ENCODE results near the gene NFIA. TPM values are rescaled to one million over a fixed set of nuclear protein-coding genes. Genes with fewer than 3 reads are reported as not detected.
A peak's percentile ranks its signal among the peaks of the same experiment; 100 is the strongest.

NFIA gene
- total RNA-seq, 1 experiment from 2014 or later = 23.9 TPM

- no peak for DNase-seq
- Histone ChIP-seq H3K27ac (no peak overlapping the region), H3K36me3 (no peaks in the 10 kb centered on the region; the same call in 1 of the 2 replicates), H3K4me3 (no peak overlapping the region), H3K27me3 (no peaks in the 10 kb centered on the region), H3K9me3 (replicated peaks) (no peaks in the 10 kb centered on the region), H3K4me1 (peaks cover 23% of the 10 kb centered on the region; the same call in 1 of the 2 replicates)
Observed at GRCh38 chr1:61253912-61254633, 171.7 kb downstream of the NFIA start.

- no peaks in the 10 kb centered on the region for H3K27me3 ChIP-seq
- DNase-seq = peak; percentile 40 to 62
- no peak overlapping the region for H3K27ac ChIP-seq
- no peaks in the 10 kb centered on the region for H3K9me3 ChIP-seq (replicated peaks)
- H3K4me3 ChIP-seq = no peak overlapping the region
- peaks cover 23% of the 10 kb centered on the region; the same call in 1 of the 2 replicates for H3K4me1 ChIP-seq
- no peaks in the 10 kb centered on the region; the same call in 1 of the 2 replicates for H3K36me3 ChIP-seq
Observed at GRCh38 chr1:61254634-61255357, 172.4 kb downstream of the NFIA start.

- Histone ChIP-seq H3K36me3 (no peaks in the 10 kb centered on the region; the same call in 1 of the 2 replicates), H3K4me3 (no peak overlapping the region), H3K4me1 (peaks cover 23% of the 10 kb centered on the region; the same call in 1 of the 2 replicates), H3K27me3 (no peaks in the 10 kb centered on the region), H3K27ac (no peak overlapping the region), H3K9me3 (replicated peaks) (no peaks in the 10 kb centered on the region)
- no peak for DNase-seq
Observed at GRCh38 chr1:61255358-61255703, 173.0 kb downstream of the NFIA start.

- Histone ChIP-seq H3K4me1 (peaks cover 8% of the 10 kb centered on the region; the same call in 1 of the 2 replicates), H3K27ac (no peak overlapping the region), H3K27me3 (no peaks in the 10 kb centered on the region), H3K4me3 (no peak overlapping the region), H3K9me3 (replicated peaks) (no peaks in the 10 kb centered on the region), H3K36me3 (no peaks in the 10 kb centered on the region; the same call in 1 of the 2 replicates)
- no peak for DNase-seq
Observed at GRCh38 chr1:61259379-61260148, 177.2 kb downstream of the NFIA start.

- H3K27me3 ChIP-seq = no peaks in the 10 kb centered on the region
- H3K27ac ChIP-seq = no peak overlapping the region
- no peaks in the 10 kb centered on the region; the same call in 1 of the 2 replicates for H3K36me3 ChIP-seq
- no peaks in the 10 kb centered on the region for H3K9me3 ChIP-seq (replicated peaks)
- no peak overlapping the region for H3K4me3 ChIP-seq
- no peak for DNase-seq
- H3K4me1 ChIP-seq = peaks cover 2% of the 10 kb centered on the region; the same call in 1 of the 2 replicates
Observed at GRCh38 chr1:61260171-61260570, 177.8 kb downstream of the NFIA start.

GRCh38 chr1:61261595-61261994 lies 179.2 kb downstream of the NFIA start:
- Histone ChIP-seq H3K9me3 (replicated peaks) (no peaks in the 10 kb centered on the region), H3K27me3 (no peaks in the 10 kb centered on the region), H3K27ac (no peak overlapping the region), H3K4me1 (no peaks in the 10 kb centered on the region), H3K4me3 (no peak overlapping the region), H3K36me3 (no peaks in the 10 kb centered on the region)
- no peak for DNase-seq

GRCh38 chr1:61263905-61264824 lies 181.8 kb downstream of the NFIA start:
- Histone ChIP-seq H3K4me3 (no peak overlapping the region), H3K36me3 (no peaks in the 10 kb centered on the region), H3K27me3 (no peaks in the 10 kb centered on the region), H3K27ac (no peak overlapping the region), H3K9me3 (replicated peaks) (no peaks in the 10 kb centered on the region), H3K4me1 (no peaks in the 10 kb centered on the region)
- no peak for DNase-seq

GRCh38 chr1:61264825-61265242 lies 182.5 kb downstream of the NFIA start:
- H3K27ac ChIP-seq = no peak overlapping the region
- no peak overlapping the region for H3K4me3 ChIP-seq
- no peaks in the 10 kb centered on the region for H3K36me3 ChIP-seq
- H3K9me3 ChIP-seq (replicated peaks) = no peaks in the 10 kb centered on the region
- no peaks in the 10 kb centered on the region for H3K4me1 ChIP-seq
- H3K27me3 ChIP-seq = no peaks in the 10 kb centered on the region
- no peak for DNase-seq

- no peaks in the 10 kb centered on the region; the same call in 1 of the 2 replicates for H3K4me1 ChIP-seq
Observed at GRCh38 chr1:61265665-61266064, 183.3 kb downstream of the NFIA start.

GRCh38 chr1:61266738-61267137 lies 184.4 kb downstream of the NFIA start:
- Histone ChIP-seq H3K9me3 (replicated peaks) (no peaks in the 10 kb centered on the region), H3K27me3 (no peaks in the 10 kb centered on the region), H3K4me1 (peaks cover 4% of the 10 kb centered on the region; the same call in 1 of the 2 replicates), H3K36me3 (no peaks in the 10 kb centered on the region), H3K4me3 (no peak overlapping the region), H3K27ac (no peak overlapping the region)
- no peak for DNase-seq

More at GRCh38 chr1:61265665-61266064, 183.3 kb downstream of the NFIA start:
- no peaks in the 10 kb centered on the region for H3K36me3 ChIP-seq
- H3K9me3 ChIP-seq (replicated peaks) = no peaks in the 10 kb centered on the region
- DNase-seq = no peak
- no peak overlapping the region for H3K27ac ChIP-seq
- H3K27me3 ChIP-seq = no peaks in the 10 kb centered on the region
- no peak overlapping the region for H3K4me3 ChIP-seq

- no peaks in the 10 kb centered on the region for H3K9me3 ChIP-seq (replicated peaks)
- H3K36me3 ChIP-seq = no peaks in the 10 kb centered on the region
- no peak for DNase-seq
- H3K27me3 ChIP-seq = no peaks in the 10 kb centered on the region
- H3K4me1 ChIP-seq = peaks cover 4% of the 10 kb centered on the region; the same call in 1 of the 2 replicates
- H3K4me3 ChIP-seq = no peak overlapping the region
- H3K27ac ChIP-seq = no peak overlapping the region
Observed at GRCh38 chr1:61268546-61269240, 186.3 kb downstream of the NFIA start.

GRCh38 chr1:61269602-61270001 lies 187.2 kb downstream of the NFIA start:
- H3K36me3 ChIP-seq = no peaks in the 10 kb centered on the region
- H3K4me3 ChIP-seq = no peak overlapping the region
- no peaks in the 10 kb centered on the region for H3K9me3 ChIP-seq (replicated peaks)
- no peak for DNase-seq
- peaks cover 4% of the 10 kb centered on the region; the same call in 1 of the 2 replicates for H3K4me1 ChIP-seq
- H3K27ac ChIP-seq = no peak overlapping the region
- H3K27me3 ChIP-seq = no peaks in the 10 kb centered on the region

GRCh38 chr1:61270107-61270506 lies 187.7 kb downstream of the NFIA start:
- Histone ChIP-seq H3K27ac (no peak overlapping the region), H3K36me3 (no peaks in the 10 kb centered on the region), H3K27me3 (no peaks in the 10 kb centered on the region), H3K4me1 (peaks cover 4% of the 10 kb centered on the region; the same call in 1 of the 2 replicates), H3K9me3 (replicated peaks) (no peaks in the 10 kb centered on the region), H3K4me3 (no peak overlapping the region)
- DNase-seq = no peak
